ENCODE measurements around the gene TCF7L2.

TCF7L2 gene

DNA sequence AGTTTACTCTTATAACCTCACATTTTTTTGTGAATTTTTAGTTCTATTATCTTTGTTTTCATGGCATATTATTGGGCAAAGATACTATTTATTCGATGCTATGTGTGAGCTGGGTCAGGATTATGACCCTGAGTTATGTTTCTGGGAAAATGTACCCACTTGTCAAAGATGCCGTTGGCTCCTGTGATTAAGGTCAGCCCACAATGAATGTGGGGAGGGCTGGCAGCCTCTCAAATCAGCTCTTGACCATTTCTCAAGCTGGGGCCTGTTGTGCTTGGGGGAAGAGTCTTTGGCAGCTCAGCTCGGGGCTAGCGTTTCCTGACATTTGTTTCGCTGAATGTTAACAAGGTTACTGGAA, 97.5 kb downstream of the TCF7L2 start:
- no peak for DNase-seq (ENCODE audit: low spot score)
- TF ChIP-seq, protein P1, sequence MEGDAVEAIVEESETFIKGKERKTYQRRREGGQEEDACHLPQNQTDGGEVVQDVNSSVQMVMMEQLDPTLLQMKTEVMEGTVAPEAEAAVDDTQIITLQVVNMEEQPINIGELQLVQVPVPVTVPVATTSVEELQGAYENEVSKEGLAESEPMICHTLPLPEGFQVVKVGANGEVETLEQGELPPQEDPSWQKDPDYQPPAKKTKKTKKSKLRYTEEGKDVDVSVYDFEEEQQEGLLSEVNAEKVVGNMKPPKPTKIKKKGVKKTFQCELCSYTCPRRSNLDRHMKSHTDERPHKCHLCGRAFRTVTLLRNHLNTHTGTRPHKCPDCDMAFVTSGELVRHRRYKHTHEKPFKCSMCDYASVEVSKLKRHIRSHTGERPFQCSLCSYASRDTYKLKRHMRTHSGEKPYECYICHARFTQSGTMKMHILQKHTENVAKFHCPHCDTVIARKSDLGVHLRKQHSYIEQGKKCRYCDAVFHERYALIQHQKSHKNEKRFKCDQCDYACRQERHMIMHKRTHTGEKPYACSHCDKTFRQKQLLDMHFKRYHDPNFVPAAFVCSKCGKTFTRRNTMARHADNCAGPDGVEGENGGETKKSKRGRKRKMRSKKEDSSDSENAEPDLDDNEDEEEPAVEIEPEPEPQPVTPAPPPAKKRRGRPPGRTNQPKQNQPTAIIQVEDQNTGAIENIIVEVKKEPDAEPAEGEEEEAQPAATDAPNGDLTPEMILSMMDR (IDR thresholded peaks at IDR 0.05; ENCODE audit: extremely low read depth, insufficient read depth, missing control alignments), result no peak
- in situ Hi-C loops (cut with MboI; ENCODE audit: low pct_unique_long_range_greater_than_20kb, low sequenced_read_pairs, unreplicated experiment), result no loop called here

DNA sequence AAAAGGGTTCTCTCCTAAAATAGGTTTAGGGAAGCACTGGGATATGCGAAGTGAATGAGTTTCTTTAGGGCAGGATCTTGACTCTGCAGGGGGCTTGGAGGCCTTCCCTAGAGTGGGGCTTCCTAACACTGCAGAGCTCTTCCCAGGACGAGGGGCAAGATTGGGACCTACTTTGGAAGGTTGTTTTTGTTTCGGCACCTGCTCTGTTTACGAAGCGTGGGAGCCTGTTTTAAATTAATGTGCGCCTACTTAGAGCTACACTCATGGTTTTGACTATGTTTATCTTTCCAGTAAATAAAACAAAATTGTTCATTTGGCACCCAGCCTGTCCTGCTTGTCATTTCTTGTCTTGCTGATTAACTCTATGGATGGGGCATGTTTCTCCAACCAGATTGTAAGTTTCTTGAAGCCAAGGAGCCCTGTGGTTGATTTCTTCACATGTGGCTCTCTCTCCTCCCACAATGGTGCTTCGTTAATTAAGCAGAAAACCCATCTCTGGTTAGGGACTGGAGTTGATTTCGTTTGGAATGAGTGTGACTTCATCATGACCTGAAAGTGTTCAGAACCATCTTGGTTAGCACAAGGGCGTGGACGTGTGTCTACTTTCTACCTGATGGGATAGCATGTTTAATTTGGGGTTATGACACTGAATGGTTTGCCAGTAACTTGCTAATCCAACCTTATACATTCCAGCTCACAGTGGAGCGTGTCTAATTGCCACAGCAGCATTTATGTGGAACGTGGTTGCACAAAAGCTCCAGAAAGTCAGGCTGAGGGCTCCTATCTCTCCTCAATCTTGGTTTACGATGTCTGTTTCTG, 98.1 kb downstream of the TCF7L2 start:
- in situ Hi-C loops (cut with MboI; ENCODE audit: low pct_unique_long_range_greater_than_20kb, low sequenced_read_pairs, unreplicated experiment), result no loop called here
- TF ChIP-seq, protein P1 (IDR thresholded peaks at IDR 0.05; ENCODE audit: extremely low read depth, insufficient read depth, missing control alignments), result no peak
- DNase-seq (ENCODE audit: low spot score), result no peak

DNA sequence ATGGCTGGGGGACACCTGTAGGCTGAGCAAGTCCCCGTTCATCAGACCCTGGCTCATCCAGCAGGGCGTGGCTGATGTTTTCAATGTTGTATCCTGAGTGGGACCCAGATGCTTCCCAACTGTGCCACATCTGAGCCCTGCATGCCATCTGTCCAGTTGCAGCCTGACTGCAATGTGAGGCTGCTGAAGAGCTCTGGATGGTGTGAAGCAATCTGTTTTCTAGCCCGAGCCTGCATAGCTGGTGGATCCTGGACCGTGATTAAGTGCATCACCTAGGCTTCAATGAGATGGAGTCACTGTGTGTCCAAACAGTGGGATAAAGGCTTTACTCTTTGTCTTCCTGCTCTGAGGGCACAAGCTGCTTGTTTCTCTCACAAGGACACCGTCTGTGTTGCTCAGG, 99.8 kb downstream of the TCF7L2 start:
- in situ Hi-C loops (cut with MboI; ENCODE audit: low pct_unique_long_range_greater_than_20kb, low sequenced_read_pairs, unreplicated experiment), result no loop called here
- TF ChIP-seq, protein P1 (IDR thresholded peaks at IDR 0.05; ENCODE audit: extremely low read depth, insufficient read depth, missing control alignments), result no peak
- no peak for DNase-seq (ENCODE audit: low spot score)

DNA sequence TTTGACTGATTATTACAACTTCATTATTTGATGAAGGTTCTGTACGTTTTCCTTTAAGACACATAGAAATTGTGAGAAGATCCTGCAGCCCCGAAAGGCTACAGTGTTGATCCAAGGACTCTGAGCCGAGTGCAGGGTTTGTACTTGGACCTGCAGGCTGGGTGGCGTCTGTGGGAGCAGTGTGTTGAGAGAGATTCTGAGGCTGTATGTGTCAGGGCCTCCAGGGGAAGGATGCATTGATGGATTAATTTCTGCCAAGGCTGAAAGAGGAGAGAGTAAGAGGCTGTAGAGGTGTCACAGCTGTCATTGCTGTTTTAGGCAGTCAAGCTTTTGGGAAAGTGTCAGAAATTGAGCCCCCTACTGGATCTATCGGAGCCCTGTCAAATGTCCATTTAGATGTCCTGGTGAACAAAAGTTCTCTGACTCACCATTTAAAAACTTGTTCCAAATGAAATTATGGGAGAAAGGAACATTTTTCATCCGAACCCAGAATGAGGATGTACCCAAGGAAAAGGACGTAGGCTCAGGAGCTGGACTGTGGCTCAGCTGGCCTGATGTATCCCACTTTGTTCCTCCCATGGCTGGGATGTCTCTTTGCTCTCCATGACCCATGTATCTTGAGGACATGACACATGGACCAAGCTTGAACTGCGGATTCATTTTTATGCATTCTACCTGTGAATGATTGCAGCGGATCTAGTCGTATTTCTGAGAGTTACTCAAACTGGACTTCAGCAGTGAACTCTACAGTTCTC, 102.2 kb downstream of the TCF7L2 start:
- TF ChIP-seq, protein P1 (IDR thresholded peaks at IDR 0.05; ENCODE audit: extremely low read depth, insufficient read depth, missing control alignments), result no peak
- no peak for DNase-seq (ENCODE audit: low spot score)
- in situ Hi-C loops (cut with MboI; ENCODE audit: low pct_unique_long_range_greater_than_20kb, low sequenced_read_pairs, unreplicated experiment), result no loop called here

DNA sequence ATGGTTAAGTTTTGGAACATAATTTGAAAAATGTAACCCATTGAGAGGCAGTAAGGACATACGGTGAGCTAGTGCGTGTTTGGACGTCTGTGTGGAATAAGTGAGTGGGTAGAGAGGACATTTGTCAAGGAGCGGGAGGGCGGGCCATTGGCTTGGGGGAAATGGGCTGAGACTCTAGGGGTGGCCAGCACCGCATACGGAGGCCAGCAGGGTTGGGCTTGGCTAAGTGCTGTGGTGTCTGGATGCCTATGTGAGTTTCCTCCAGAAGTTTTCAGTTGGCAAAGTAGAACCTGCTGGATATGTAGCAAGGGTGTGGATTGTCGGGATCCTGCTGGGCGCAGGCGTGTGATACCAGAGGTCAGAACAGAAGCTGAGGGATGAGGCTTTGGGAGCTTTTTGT, 103.0 kb downstream of the TCF7L2 start:
- in situ Hi-C loops (cut with MboI; ENCODE audit: low pct_unique_long_range_greater_than_20kb, low sequenced_read_pairs, unreplicated experiment), result no loop called here
- no peak for DNase-seq (ENCODE audit: low spot score)
- TF ChIP-seq, protein P1 (IDR thresholded peaks at IDR 0.05; ENCODE audit: extremely low read depth, insufficient read depth, missing control alignments), result no peak

DNA sequence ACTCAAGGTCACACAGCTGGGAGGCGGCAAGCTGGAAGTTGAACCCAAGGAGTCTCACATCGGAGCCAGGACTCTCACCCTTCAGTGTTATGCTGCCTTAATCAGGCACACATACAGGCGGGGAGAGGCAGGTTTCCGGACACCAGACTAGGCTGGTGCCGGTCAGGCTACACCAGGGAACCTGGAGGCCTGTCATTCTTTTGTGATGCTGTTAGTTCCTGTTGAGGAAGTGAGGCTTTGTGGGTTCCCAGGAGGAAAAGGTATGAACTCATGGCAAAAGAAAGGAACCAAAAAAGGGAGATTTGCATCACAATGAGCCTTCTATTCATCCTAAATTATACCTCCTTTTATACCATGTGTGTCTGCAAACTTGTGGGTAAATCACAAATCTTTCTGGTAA, 103.8 kb downstream of the TCF7L2 start:
- no peak for DNase-seq (ENCODE audit: low spot score)
- in situ Hi-C loops (cut with MboI; ENCODE audit: low pct_unique_long_range_greater_than_20kb, low sequenced_read_pairs, unreplicated experiment), result no loop called here
- TF ChIP-seq, protein P1 (IDR thresholded peaks at IDR 0.05; ENCODE audit: extremely low read depth, insufficient read depth, missing control alignments), result no peak

All from GM13977 (cell line).